Inflammatory macrophage treated with lipopolysaccharide for 4 hours (primary cell): Measurements from ENCODE around the gene SLC43A1.

Experiments
- DNase-seq: peaks from one replicate; pipeline ENCODE4 v3.0.0-alpha.2; 2020

SLC43A1 gene

GRCh38 chr11:57527056-57527631 is 11.6 kb upstream of the SLC43A1 start:
- peak; percentile 49 for DNase-seq

DNA sequence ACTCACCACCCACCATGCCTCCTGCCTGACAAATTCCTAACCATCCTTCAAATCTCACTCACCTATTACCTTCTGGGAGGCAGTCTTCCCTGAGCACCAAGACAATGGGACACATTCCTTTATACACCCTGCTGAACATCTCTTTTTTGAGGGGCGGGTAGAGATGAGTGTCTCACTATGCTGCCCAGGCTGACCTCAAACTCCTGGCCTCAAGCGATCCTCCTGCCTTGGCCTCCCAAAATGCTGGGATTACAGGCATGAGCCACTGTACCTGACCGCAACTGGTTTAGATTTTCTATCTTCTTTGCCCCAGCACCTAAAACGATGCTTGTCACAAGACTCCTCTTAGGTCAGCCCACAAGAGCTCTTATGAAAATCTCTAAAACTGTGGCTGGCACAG is 7.9 kb upstream of the SLC43A1 start:
- no peak for DNase-seq

GRCh38 chr11:57521116-57521515 is 5.6 kb upstream of the SLC43A1 start:
- no peak for DNase-seq

- no peak for DNase-seq
These were observed 550 bp upstream of the SLC43A1 start for GRCh38 chr11:57516061-57516443.

DNA sequence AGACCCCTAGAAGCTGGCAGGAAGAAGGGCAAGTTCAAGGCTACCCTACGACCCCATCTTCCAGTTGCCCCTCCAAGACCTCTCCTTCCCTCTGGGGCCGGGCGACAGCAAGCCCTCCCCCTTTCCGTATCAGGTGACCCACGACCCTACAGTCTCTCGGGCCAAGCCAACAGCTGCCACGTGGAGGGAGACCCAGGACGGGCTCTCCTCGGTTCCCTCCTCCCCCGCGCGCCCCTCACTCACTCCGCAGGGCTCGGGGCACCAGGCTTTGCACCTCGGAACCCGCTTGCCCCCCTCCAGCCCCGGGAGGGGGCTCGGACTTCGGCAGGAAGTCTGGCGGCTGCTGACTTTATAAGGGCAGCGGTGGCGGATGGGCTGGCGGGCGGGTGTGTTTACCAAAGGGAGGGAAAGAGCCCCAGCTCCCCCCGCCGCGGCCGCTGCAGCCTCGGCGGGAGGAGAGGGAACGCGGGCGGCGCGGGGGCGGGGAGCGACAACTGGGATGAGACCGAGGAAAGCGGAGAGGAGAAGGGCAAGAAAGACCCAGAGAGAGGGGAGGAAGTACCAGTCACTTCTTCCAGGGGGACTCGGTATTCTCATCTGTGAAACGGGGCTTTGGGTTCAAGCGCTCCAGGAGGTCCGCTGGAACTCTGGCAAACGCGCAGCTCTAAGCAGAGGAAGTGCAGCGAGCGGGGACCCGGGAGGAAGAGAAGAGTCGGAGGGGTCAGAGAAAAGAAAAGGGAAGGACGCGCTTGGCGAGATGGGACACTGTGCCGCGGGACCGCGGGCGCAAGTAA is 767 bp downstream of the SLC43A1 start:
- peak; percentile 30 for DNase-seq

- peak; percentile 21 for DNase-seq
These were observed 1.5 kb downstream of the SLC43A1 start for GRCh38 chr11:57513911-57514537.

DNA sequence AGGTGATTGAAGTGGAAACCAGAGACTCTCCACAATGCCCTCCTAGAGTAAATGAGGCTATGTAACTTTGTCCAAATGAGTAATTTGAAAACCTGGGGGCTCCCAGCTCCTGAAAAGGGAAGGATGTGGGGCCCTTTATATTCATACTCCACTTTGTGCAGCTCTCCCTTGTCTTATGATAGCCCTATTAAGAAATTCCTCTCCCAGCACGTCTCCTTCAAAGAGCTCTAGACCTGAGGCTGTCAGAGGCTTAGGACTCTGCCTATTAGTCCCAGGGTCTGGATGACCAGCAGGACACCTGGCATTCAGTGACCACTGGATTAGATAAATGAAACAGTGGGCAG is 2.1 kb downstream of the SLC43A1 start:
- no peak for DNase-seq

DNA sequence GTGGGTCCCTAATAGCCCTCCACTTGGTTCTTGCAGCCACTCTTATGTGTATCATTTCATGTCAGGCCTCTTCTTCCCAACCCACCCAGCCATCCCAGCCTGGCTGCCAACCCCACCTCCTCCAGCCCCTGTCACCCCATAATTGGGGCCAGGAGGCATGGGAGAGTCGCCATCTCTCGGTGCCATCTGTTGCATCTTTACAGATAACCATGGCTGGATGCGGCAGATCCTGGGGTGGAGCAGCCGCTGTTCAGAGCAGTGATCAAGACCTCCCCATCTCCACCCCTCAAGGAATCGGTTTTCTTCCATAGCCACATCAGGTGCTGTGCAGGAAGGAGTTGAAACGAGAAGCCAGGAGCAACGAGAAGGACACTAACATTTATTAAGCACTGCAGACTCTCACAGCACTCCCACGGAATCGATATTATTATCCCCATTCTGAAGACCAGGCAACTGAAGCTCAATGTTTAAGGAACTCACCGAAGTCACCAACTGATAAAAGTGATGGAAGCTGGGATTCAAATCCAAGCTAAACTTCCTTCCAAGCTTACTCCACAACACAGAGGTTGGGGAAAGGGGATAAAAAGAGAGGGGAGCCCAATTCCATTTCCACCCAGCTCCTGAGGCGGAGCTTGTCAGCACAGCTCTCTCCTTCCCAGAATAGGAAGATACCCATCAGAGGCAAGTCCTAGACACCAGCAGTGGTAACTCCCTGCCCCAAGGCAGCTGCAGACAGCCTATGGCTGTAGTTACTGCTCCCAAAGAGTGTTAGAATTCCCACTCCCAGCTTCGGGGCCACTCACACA is 2.7 kb downstream of the SLC43A1 start:
- no peak for DNase-seq

DNA sequence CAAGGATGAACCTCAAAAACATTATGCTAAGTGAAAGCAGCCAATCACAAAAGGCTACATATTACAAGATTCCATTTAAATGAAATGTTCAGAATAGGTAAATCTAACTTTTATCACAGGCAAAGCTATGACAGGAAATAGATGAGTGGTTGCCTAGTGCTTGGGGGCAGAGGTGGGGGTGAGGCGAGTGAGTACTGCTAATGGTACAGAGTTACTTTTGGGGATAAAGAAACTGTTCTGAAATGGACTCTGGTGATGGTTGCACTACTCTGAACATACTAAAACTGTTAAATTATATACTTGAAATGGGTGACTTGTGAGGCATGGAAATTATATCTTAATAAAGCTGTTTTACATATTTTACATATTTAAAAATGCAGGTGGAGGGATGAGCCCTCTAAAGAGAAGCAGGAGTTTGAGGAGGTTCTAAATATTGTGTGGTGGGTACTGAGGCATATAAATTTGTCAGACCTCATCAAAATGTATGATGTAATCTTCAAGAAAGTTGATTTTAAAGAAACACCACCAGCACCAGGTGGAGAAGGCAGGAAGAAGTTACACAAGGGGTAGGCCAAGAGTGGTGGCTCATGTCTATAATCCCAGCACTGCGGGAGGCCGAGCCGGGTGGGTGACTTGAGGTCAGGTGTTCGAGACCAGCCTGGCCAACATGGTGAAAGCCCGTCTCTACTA is 3.6 kb downstream of the SLC43A1 start:
- DNase-seq: no peak

DNA sequence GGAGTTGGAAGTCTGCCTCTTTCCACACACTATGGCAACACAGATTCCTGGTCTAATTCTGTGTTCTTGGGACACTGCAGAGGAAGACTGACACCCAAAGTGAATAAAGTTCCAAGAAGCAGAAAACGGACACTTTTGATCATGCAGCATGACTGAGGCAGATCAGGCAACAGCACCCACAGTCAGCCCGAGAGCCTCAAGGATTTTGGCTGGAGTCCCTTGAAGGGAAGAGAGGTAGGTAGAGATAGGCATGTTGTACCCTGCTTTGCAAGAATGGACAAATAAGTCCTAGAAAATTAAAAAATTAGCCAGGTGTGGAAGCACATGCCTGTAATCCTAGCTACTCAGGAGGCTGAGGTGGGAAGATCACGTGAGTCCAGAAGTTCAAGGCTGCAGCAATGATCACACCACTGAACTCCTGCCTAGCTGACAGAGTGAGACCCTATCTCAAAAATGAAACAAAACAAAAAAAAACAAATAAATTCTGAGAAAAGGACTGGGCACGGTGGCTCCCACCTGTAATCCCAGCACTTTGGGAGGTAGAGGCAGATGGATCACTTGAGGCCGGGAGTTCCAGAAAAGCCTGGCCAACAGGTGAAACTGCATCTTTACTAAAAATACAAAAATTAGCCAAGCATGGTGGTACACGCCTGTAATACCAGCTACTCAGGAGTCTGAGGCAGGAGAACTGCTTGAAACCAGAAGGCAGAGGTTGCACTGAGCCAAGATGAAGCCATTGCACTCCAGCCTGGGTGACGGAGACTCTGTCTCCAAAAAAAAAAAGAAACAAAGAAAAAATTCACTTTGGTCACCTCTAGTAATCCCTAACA is 6.9 kb downstream of the SLC43A1 start:
- DNase-seq: no peak

- DNase-seq: no peak
These were observed 9.0 kb downstream of the SLC43A1 start for GRCh38 chr11:57506522-57506921.

DNA sequence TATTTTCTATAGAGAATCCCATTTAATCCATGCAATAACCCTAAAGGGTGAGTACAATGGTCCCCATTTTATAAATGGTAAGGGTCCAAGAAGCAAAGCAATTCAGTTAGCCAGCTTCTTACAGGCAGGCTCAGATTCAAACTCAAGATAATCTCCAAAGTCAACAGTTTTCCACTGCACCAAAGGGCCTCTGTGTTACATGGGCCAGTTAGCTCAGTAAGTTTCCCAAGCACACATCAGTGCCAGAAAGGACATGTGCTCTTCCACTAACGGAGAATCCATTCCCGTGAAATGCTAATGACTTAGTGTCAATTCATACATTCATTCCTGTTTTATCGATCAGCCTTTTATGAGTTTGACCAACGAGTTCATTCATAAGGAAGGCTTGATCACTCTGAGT is 11.0 kb downstream of the SLC43A1 start:
- DNase-seq: no peak

DNA sequence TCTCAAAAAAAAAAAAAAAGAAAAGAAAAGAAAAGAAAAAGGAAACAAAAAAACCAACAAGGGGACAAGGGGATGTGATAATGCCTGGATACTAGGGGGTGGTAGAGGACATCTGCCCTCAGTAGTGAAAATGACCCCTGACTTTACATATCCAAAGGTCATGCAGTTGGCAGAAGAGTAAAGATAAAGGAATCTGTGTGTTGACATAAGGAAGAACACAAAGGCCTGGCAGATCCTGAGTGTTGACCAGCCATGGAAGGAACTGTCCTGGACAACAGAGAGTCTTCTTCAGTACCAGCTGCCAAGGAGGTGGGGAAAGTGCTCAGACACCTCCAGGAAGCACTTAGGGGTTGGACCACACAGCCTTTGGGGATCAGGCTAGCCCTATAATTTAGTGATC is 12.6 kb downstream of the SLC43A1 start:
- no peak for DNase-seq

DNA sequence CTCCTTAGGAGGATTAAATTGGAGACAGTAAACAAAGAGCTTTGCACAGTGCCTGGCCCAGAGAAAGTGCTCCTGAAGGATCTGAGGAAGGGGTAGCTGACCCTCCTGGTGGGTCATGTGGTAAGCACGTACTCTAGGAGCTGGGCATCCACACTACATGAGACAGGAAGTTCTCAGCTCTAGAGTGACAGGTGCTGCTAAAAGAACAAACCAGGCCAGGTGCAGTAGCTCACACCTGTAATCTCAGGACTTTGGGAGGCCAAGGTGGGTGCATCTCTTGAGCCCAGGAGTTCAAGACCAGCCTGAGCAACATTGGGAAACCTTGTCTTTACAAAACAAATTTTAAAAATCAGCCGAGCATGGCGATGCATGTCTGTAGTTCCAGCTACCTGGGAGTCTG is 13.1 kb downstream of the SLC43A1 start:
- DNase-seq: no peak

DNA sequence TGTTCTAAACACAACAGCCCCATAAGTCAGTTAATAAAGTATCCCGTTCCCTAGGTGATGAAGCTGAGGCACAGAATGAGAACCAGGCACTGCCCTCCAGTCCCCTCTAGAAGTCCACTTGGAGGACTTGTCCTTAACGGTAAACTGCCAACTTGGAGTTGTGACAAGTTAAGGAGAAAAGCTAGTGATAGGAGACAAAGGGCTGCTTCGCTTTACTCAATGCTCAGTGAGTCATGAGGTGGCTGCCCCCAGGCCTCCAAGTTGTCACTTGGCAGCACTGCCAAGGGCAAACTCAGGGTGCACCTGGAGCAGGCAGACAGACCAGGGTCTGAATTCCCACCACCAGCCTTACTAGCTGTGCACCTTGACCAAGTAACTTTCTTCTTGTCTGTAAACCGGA is 13.5 kb downstream of the SLC43A1 start:
- no peak for DNase-seq

DNA sequence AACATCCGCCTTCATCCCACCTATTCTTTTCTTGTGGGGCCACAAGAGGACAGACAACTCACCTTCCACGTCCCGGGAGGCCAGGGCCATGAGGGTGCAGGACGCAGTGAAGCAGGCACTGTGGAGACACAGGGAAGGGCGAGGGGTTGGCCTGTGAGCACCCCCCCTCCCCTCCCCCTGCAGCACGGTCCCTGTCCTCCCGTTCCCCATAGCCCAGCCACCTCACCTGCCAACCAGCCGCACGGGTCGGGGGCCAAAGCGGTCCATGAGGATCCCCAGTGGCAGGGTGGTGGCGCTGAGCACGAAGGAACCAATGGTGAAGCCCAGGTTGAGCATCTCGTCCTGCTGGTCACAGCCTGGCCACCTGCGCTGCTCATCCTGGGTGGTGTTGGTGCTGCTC is 14.6 kb downstream of the SLC43A1 start:
- DNase-seq: no peak

DNA sequence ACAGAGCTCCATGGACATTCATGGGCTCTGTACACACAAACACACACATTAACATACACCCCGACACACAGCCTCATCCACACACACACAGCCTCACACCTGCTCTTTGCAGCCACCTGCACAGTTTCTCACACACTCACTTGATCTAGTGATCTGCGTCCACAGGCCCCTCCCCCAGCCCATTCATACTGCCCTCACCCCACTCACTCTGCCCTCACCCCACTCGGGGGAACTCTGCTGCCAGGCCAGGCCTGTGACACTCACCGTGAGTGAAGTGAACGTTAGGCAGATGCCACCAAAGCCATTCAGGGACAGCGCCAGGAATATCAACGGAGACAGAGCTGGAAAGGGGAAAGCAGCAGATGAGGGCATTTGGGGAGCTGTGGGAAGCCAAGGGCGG is 15.0 kb downstream of the SLC43A1 start:
- DNase-seq: no peak

- no peak for DNase-seq
These were observed 15.5 kb downstream of the SLC43A1 start for GRCh38 chr11:57499983-57500461.

DNA sequence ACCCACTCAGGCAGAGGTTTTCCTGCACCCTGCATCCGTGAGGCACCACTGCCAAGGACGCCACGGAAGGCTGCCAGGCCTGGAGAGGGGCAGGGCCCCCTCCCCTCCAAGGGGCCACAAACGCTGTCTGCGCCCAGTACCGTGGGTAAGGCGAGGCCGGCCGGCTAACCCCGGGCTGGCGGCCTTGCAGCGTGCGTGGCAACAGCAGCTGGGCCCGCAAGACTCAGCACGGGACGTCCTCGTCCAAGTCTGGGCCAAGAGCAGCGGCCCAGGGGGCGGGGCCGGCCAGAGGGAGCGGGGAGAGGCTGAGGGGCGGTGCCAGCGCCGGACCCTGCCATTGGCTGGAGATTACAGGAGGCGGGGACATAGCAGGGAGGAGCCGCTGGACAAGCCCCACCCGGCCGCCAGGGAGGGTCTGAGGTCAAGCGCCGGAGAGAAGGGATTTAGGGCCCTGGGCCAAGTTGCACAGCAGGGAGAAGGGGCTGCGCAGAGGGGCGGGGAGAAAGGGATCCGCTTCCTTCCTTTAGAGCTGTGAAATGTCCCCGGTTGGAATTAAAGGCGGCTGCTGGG is 16.0 kb downstream of the SLC43A1 start:
- peak; percentile 89 for DNase-seq

- no peak for DNase-seq
These were observed 17.0 kb downstream of the SLC43A1 start for GRCh38 chr11:57498540-57498939.
